ENCODE results near the gene KIF12.
A peak's percentile ranks its signal among the peaks of the same experiment; 100 is the strongest.

Gene KIF12

GRCh38 chr9:114069476-114070187, 29.5 kb downstream of the KIF12 start:
- Histone ChIP-seq H3K9ac (no peak overlapping the region), H3K4me2 (no peak overlapping the region), H3K27ac (no peak overlapping the region), H3K36me3 (peaks cover 17% of the 10 kb centered on the region; the same call in 1 of the 2 replicates), H3K9me3 (peaks cover 22% of the 10 kb centered on the region), H4K20me1 (no peaks in the 10 kb centered on the region), H3K27me3 (no peaks in the 10 kb centered on the region), H3K4me3 (no peak overlapping the region), H3K4me1 (no peaks in the 10 kb centered on the region)
- no peak for TF ChIP-seq Cebpa-rat (IDR thresholded peaks at IDR 0.05)

- Histone ChIP-seq H3K4me1 (peaks cover 37% of the 10 kb centered on the region), H3K9ac (no peak overlapping the region), H4K20me1 (no peaks in the 10 kb centered on the region), H3K9me3 (peaks cover 8% of the 10 kb centered on the region; the same call in 1 of the 2 replicates), H3K27me3 (no peaks in the 10 kb centered on the region), H3K36me3 (peaks cover 4% of the 10 kb centered on the region; the same call in 1 of the 2 replicates), H3K4me3 (no peak overlapping the region), H3K27ac (no peak overlapping the region), H3K4me2 (no peak overlapping the region)
- no peak for TF ChIP-seq Cebpa-rat (IDR thresholded peaks at IDR 0.05)
Measured at GRCh38 chr9:114065304-114065703, 33.8 kb downstream of the KIF12 start.

- Histone ChIP-seq H3K36me3 (peaks cover 4% of the 10 kb centered on the region; the same call in 1 of the 2 replicates), H3K4me1 (peaks cover 70% of the 10 kb centered on the region), H3K27ac (peak overlapping the region; percentile 98), H3K27me3 (no peaks in the 10 kb centered on the region), H3K4me3 (no peak overlapping the region; the same call in 1 of the 2 replicates), H3K9ac (peak overlapping the region; percentile 23; the same call in 1 of the 2 replicates), H3K9me3 (peaks cover 8% of the 10 kb centered on the region; the same call in 1 of the 2 replicates), H3K4me2 (peak overlapping the region; percentile 92), H4K20me1 (no peaks in the 10 kb centered on the region)
- no peak for TF ChIP-seq Cebpa-rat (IDR thresholded peaks at IDR 0.05)
Measured at GRCh38 chr9:114061830-114062474, 37.1 kb downstream of the KIF12 start.

GRCh38 chr9:114061292-114061691, 37.8 kb downstream of the KIF12 start:
- Histone ChIP-seq H4K20me1 (no peaks in the 10 kb centered on the region), H3K4me2 (peak overlapping the region; percentile 92), H3K4me1 (peaks cover 77% of the 10 kb centered on the region), H3K4me3 (peak overlapping the region; percentile 53; the same call in 1 of the 2 replicates), H3K27me3 (no peaks in the 10 kb centered on the region), H3K9me3 (peaks cover 8% of the 10 kb centered on the region; the same call in 1 of the 2 replicates), H3K36me3 (peaks cover 4% of the 10 kb centered on the region; the same call in 1 of the 2 replicates), H3K9ac (peak overlapping the region; percentile 79), H3K27ac (peak overlapping the region; percentile 98)
- TF ChIP-seq Cebpa-rat (IDR thresholded peaks at IDR 0.05), result no peak

GRCh38 chr9:114060711-114061110, 38.4 kb downstream of the KIF12 start:
- no peak for TF ChIP-seq Cebpa-rat (IDR thresholded peaks at IDR 0.05)
- Histone ChIP-seq H3K4me3 (peak overlapping the region; percentile 53), H3K4me1 (peaks cover 83% of the 10 kb centered on the region), H3K27me3 (no peaks in the 10 kb centered on the region), H3K4me2 (peak overlapping the region; percentile 92), H4K20me1 (no peaks in the 10 kb centered on the region), H3K27ac (peak overlapping the region; percentile 98), H3K9me3 (peaks cover 8% of the 10 kb centered on the region; the same call in 1 of the 2 replicates), H3K9ac (peak overlapping the region; percentile 79), H3K36me3 (0 out of 2 replicates have a peak, but pooled peaks cover under 1% of the 10 kb centered on the region)

- Histone ChIP-seq H3K36me3 (no peaks in the 10 kb centered on the region), H3K27ac (peak overlapping the region; percentile 98), H3K27me3 (no peaks in the 10 kb centered on the region), H3K4me3 (peak overlapping the region; percentile 53), H4K20me1 (no peaks in the 10 kb centered on the region), H3K4me1 (peaks cover 89% of the 10 kb centered on the region), H3K9me3 (peaks cover 8% of the 10 kb centered on the region; the same call in 1 of the 2 replicates), H3K4me2 (peak overlapping the region; percentile 92), H3K9ac (peak overlapping the region; percentile 79)
- TF ChIP-seq Cebpa-rat (IDR thresholded peaks at IDR 0.05), result no peak
Measured at GRCh38 chr9:114060070-114060469, 39.0 kb downstream of the KIF12 start.

- H3K4me1 ChIP-seq, result peaks cover 97% of the 10 kb centered on the region
- peak overlapping the region; percentile 92 for H3K4me2 ChIP-seq
- peaks cover 8% of the 10 kb centered on the region; the same call in 1 of the 2 replicates for H3K9me3 ChIP-seq
- no peaks in the 10 kb centered on the region for H3K36me3 ChIP-seq
- H3K27ac ChIP-seq, result peak overlapping the region; percentile 98
- peak overlapping the region; percentile 79 for H3K9ac ChIP-seq
- H4K20me1 ChIP-seq, result no peaks in the 10 kb centered on the region
- H3K4me3 ChIP-seq, result peak overlapping the region; percentile 53
- no peak for TF ChIP-seq Cebpa-rat (IDR thresholded peaks at IDR 0.05)
- H3K27me3 ChIP-seq, result no peaks in the 10 kb centered on the region
Measured at GRCh38 chr9:114059047-114059803, 39.9 kb downstream of the KIF12 start.

- peak overlapping the region; percentile 98 for H3K27ac ChIP-seq
- H4K20me1 ChIP-seq, result no peaks in the 10 kb centered on the region
- H3K4me2 ChIP-seq, result peak overlapping the region; percentile 92
- peaks cover 4% of the 10 kb centered on the region; the same call in 1 of the 2 replicates for H3K9me3 ChIP-seq
- H3K4me3 ChIP-seq, result no peak overlapping the region
- peak overlapping the region; percentile 79 for H3K9ac ChIP-seq
- no peaks in the 10 kb centered on the region for H3K36me3 ChIP-seq
- H3K27me3 ChIP-seq, result no peaks in the 10 kb centered on the region
- peaks cover 99% of the 10 kb centered on the region for H3K4me1 ChIP-seq
- TF ChIP-seq Cebpa-rat (IDR thresholded peaks at IDR 0.05), result no peak
Measured at GRCh38 chr9:114058688-114059046, 40.4 kb downstream of the KIF12 start.

- peak overlapping the region; percentile 92 for H3K4me2 ChIP-seq
- peaks cover 13% of the 10 kb centered on the region for H3K36me3 ChIP-seq
- H3K27me3 ChIP-seq, result no peaks in the 10 kb centered on the region
- H3K4me1 ChIP-seq, result peaks cover 99% of the 10 kb centered on the region
- TF ChIP-seq Cebpa-rat (IDR thresholded peaks at IDR 0.05), result no peak
- peak overlapping the region; percentile 98 for H3K27ac ChIP-seq
- H4K20me1 ChIP-seq, result no peaks in the 10 kb centered on the region
- no peaks in the 10 kb centered on the region for H3K9me3 ChIP-seq
- H3K4me3 ChIP-seq, result peak overlapping the region; percentile 50
- H3K9ac ChIP-seq, result peak overlapping the region; percentile 79
Measured at GRCh38 chr9:114057161-114057885, 41.8 kb downstream of the KIF12 start.
